HT1080 (cell line): ENCODE measurements around the gene TXNRD2. TPM values are rescaled to one million over a fixed set of nuclear protein-coding genes. Genes with fewer than 3 reads are reported as not detected.
"Not testable (repeated sequence)": the region's sequence is repeated elsewhere in the genome, so short reads cannot be mapped to it uniquely, and the experiment has no call there.

ENCODE experiments used
- DNase-seq: peaks from one replicate; pipeline ENCODE4 v3.0.0-alpha.2; 2015; ENCODE audit warnings: low read depth
- total RNA-seq: library from RNA; depleted of rRNA; stranded (reverse); fragments of >200 nt; shearing (Covaris generic); gene quantifications from 2 replicates; pipeline ENCODE4 v1.2.3, GENCODE V29; 2014

TXNRD2 gene
- total RNA-seq, 1 experiment from 2014 or later: 94.5 TPM

DNA sequence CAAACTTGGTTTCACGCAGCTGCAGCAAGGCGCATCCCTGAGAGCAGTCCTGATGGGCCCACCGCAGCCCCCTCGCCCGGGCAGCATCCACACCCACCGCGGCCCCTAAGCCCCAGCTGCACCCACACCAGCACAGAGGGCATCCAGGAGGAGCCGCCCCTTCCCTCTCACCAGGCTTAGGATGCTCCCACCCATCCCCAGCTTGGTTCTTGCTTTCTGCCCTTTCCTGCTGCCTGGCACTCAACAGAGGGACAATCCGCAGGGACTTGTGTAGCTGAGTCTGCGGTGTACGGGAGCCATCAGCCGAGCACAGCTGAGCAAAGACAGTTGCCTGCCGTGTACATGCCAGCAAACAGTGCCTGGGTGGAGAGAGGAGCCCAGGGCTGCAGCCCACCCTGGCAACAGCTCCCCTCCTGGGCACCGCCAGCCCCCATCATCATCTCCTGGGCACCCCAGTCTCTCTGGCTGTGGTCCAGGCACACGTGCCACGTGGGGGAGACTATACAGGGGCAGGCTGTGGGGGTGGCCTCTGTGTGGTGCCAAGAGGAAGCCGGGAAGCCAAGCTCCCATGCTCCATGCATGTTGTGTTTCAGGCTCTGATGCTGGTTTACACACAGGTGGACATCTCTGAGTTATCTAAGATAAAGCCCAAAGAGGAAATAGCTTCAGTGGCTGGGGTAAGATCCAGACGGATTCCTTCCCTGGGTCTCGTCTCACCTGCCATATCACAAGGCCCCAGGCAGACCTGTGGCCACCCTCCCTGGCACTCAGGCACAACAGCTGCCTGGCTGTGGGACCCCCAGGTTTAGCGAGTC lies 50.9 kb downstream of the TXNRD2 start:
- no peak for DNase-seq

DNA sequence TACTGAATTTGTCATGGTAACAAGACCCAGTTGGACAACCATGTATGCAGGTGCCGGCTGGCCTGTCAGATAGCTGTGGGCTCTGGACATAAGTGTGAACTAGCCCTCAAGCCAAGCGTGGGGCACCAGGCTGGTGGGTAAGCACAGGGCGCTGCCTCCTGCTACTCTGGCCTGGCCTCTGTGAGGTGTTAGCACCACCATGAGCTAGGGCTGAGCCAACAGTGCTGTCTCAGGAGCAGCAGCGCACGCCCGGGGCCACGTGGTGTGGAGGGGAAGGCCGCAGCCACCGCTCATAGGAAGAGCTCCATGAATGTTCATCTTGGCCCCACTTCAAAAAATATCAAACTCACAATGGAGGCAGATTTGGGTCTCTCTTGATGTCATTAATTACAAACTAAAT lies 51.7 kb downstream of the TXNRD2 start:
- no peak for DNase-seq

DNA sequence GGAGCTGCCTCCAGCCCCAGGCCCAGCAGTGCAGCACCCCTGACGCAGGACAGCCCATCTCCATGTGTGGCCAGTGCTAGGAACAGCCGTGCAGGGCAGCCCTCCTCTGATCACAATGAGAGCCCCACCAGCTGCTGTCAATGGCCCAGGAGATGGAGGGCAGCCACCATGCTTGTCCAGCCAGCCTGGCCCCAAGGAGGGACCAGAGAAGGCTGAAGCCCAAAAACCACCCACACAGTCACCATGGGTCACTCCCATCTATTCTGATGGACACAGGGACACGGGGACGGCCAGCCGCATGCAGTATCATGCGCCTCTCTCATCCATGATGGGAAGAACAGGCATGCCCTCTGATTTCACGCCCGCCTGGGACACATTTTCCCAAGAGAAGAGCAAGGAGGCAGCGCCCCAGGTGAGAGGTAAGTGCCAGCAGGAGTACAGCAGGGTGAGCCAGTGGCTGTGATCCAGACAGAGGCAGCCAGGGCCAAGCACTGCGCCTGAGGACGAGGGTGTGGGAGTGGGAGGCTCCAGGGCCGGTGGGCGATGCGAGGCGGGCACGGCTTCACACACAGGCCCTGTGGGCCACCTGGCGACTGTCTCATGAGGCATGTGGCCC lies 53.4 kb downstream of the TXNRD2 start:
- DNase-seq: no peak

DNA sequence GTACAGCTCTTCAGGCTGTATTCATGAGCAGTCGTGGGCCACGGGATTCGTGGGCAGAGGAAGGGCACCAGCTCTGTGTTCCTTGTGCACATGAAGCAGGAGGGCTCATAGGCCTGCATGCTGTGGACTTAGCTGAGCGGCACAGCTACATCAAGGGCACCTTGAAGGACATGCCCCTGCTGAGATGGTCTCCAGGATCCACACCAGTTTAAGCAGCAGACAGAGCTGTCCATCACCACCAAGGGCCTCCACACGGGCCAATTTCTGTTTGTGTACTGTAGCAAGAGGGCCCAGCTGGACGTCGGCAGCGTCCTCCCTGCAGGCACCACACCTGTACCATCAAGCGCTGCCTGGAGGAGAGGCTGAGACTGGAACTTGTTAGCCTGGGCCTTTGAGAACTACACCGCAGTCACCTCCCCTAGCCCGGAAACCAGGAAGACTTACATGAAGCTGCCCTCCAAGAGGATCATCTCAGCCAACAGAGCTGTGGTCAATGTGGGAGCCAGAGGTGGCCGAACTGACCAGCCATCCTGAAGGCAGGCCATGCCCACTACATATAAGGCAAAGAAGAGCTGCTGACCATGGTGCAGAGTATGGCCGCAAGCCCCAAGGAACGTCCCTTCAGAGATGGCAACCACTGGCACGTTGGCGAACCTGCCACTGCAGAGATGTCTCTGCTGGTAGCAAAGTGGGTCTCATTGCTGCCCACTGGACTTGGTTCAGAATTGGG lies 54.2 kb downstream of the TXNRD2 start:
- no peak for DNase-seq

DNA sequence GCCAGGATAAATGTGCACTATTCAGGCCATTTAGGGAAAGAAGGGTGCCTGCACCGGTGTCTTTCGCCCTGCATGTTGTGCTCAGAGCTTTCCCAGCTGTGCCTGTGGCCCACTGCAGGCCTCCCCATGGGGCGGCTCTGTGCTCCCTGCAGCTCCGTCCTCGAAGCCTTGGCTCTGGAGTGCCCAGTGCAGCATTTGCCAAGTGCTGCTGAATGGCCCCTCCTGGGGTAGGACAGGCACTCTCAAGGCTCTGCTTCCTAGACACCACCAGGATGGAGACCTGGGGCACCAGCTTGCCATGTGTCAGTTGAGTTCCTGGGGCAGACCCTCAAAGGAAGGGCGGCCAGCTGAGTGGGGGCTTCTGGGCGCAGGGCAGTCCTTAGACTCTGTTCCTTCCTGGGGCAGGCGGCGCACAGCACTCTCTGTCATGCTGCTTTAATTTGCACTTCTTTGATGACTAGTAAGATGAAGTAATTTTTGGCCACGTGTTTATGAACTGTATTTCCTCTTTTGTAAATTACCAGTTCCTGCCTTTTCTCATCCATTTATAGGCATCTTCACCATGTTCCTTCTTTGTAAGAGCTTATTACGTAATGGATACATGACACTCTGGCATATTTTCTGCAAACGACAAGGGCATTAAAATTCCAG lies 54.9 kb downstream of the TXNRD2 start:
- DNase-seq: peak; percentile 33

DNA sequence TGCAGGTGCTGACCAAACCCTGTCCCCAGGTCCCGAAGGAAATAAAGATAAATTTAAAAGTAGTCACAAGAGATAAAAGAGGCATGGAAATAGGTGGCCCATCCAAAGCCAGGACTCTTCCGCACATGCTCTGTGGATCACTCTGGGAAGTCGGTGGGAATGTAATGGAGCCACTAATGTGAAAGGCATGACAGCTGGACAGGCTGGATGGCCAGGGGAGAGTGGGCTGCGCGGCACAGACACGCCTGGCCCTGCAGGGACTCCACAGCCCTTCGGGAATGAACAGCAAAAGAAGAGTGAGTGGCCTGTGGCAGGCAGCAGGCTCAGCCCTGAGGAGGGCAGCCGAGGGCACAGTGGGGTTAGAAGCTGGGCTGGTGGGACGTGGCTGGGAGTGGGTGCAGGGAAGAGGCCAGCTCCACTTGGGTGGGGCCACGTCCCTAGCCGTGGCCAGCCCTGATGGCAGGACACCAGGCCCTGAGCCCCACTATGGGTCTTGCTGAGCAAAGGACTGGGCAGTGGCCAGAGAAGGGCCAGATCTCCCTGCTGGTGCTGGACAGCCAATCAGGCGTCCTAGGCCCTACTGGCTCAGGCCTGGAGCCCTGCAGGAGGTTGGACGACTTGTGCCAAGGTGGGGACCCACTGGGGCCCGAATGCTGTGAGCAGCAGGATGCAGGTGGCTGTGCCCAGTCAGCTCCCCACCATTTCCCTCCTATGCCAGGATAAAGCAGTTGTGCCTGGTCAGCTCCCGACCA lies 55.6 kb downstream of the TXNRD2 start:
- DNase-seq: no peak

DNA sequence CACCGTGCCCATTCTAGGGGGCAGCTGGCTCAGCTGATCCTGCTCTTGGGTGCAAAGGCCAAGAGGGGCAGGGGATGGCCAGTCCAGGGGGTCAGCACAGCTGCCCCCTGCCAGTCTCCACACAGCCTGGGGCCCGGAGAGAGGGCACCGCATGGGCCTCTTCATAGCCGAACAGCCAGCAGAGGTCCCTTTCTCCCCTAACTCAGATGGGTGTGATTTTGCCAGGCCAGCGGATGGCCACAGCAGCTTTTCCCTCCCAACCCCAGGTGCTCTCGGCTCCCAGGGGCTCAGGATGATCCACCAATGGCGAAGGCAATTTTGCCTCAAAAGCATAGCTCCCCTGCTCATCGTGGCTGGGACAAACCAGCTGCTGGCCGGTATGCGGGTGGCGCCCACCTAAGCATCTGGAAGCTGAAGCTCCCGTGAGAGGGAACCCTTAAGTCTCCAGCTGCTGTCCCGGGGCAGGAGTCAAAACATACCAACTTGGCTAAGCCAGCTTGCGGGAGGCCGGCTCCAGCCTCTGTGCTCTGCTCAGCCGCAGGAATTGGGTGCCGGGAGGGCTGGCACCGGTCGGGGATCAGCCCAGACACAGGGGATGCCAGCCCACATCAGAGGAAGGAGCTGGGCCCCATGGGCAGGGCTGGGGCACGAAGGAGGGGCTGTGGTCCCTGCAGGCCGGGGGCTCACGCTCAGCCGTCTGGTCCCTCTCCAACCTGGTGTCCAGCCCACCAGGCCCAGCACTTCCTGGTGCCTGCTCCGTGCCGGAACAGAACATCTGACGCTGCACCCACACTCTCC lies 56.5 kb downstream of the TXNRD2 start:
- DNase-seq: no peak

DNA sequence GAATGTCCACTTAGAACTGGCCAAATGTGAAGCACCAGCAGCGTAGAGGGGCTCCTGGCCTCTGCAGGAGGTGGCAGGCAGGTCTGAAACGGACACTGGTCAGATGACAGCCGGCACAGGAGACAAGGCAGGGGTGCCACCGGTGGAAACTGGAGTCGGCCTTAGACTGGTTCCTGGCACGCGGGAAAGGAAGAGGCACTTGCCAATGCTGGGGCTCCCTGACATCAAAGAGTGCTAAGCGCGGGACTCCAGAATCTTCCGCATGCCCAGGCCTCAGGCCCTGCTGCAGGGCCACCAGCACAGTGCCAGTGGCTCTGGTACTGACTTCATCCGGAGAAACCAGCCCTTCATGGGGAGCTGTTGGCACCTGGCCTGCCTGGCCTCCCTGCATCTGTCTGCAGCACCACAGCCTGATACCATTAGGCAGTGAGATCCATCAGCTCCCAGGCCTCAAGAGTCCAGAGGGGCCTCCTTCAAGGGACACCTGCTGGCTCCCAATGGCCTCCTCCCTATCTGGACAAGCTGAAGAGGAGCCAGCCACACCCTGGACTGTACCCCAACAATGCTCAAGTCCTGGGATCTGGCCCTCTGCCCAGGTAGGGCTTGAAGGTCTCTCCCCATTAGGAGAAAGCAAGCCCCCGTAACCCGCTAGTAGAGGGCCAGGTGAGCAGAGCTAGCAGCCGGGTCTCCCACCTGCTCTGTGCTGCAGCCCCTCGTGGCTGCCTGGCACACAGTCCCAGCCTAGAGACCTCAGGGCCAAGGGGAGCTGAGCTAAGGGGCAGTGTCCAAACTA lies 57.3 kb downstream of the TXNRD2 start:
- DNase-seq: no peak

DNA sequence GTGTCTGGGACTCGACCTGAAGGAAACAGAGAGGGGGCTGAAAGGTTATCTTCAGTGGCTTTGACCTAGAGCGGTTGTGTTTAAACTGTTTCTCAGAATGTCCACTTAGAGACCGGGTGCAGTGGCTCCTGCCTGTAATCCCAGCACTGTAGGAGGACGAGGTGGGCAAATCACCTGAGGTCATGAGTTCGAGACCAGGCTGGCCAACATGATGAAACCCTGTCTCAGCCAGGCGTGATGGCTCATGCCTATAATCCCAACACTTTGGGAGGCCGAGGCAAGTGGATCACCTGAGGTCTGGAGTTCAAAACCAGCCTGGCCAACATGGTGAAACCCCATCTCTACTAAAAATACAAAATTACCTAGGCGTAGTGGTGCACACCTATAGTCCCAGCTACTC lies 58.2 kb downstream of the TXNRD2 start:
- not testable (repeated sequence) for DNase-seq

DNA sequence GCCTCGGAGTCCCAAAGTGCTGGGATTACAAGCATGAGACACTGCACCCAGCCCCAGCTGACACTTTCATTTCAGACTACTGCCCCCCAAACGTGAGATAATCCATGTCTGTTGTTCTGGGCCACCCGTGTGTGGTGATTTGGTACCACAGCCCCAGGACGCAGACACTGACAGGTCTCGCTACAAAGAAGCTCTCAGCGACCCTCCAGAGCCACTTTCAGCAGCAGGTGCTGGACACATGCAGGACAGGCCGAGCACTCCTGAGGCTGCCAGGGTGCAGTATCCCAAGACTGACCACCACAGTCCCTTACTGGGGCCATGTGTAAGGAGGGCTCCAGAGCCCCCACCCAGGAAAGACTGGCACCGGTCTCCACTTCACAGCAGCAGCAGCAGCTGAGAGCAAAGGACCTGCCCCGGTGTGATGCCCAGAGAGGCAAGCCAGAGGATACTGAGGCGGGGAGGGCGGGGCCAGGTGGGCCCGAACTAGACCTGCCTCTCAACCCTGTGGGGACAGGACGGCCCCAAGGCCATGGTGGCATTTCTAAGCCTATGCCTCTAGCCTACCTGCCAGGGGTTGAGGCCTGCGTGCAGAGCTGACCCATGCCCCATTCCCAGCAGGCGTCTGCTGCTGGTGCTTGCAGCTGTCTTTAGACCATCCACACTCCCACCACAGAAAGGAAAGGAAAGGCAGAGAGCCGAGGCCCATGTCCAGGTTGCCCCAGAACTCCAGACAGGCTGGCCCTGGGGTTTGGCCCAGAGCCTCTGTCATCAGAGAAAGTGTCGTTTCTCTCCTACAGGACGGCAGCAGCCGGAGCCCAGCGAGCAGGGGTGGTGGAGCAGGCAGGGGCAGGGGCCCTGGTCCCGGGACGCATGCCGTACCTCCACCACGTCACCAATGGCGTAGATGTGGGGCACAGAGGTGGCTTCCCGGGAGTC lies 58.9 kb downstream of the TXNRD2 start:
- no peak for DNase-seq

DNA sequence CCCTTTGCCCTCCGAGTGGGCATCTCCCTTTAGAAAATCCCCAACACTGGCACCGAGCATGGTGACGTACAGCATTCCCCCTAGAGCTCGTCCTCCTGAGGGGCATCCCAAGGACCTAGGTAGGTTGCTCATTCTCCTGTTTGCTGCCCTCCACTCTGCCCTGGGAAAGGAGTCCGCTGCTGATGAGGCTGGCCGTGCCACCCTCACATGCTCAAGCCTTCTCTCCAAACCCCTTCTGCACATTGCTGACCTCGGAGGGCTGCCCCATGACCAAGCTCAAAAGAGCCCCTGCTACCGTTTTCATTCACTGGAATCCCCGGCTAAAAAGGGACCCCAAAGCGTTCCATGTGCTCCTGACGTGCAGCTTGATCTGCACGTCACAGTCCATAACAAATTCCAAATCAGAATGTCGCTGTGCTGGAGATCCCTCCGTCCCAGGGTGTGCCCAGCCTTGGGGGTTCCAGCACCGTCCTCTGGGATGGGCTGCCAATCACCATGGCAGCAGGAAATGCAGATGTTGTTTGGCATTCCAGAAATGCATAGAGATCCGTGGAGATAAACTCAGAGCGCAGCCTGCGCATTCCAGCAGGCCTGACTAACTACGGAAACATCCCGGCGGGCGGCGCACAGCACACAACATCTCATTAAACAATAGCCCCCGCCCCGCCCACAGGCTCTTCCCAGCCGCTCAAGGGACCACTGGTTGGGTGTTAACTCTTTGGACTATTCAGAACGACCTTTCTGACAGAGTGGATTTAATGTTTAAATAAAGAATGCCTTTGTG lies 60.6 kb downstream of the TXNRD2 start:
- peak; percentile 99 for DNase-seq

DNA sequence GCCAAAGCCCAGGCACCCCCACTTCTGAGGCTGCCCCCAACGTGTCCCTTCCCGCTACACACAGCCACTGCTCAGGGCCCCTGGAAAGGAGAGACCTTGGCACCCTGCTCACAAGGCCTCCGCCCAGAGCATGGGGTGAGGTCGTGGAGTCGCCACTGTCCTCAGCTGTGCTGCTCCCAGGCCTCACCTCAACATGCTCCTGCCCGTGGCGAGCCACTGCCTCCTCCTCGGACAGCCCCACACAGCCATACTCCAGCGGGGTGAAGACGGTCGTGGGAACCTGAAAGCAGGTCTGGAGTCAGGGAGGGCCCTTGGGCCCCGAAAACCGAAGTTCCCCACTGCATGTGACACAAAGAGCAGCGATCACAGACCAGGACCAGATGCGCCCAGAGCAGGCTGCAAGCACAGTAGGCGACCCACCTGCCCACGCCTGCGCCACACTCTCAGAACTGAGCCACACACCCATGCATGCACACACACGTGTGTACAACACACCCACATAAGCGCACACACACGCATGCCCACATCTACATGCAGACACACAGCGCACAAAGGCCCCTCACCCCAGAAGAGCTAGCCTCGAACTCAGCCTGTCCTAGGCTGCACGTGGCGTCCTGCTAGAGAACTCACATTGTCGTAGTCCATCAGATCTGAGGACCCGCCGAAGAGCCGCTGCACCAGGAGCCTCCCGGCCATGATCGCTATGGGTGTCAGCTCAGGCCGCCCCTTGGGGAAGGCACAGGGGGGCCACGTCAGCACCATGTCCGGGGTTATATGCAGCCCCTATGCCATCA lies 61.4 kb downstream of the TXNRD2 start:
- peak; percentile 23 for DNase-seq

DNA sequence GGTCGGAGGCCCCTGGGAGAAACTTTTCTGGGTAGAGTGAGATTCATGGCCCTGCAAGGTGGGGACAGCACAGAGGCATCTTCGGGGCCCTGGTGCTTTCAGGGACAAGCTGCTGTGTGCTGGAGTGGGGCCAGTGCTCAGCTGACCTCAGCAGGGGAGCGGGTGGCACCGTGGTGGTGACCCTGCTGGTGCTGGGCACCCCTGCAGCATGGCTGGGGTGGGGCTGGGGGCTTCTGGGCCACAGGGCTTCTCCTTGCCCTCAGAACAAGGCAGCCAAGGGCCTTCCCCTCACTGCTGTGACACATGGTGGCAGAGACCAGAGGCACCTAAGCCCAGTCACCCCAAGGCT lies 62.0 kb downstream of the TXNRD2 start:
- no peak for DNase-seq

DNA sequence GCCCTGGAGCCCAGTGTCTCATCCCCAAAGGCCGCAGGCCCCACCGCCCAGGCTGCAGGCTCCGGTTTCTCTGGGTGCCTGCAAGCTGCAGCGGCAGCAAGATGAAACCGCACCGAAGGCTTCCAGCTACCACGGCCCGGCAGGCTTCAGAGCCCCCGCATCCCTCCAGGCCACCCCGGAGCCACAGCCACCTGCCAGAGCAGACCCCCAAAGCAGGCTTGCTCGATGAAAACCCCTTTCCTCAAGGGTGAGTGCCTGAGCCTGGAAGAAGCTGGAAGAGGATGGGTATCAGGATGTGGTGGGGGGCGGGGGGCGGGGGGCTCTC lies 62.4 kb downstream of the TXNRD2 start:
- no peak for DNase-seq

DNA sequence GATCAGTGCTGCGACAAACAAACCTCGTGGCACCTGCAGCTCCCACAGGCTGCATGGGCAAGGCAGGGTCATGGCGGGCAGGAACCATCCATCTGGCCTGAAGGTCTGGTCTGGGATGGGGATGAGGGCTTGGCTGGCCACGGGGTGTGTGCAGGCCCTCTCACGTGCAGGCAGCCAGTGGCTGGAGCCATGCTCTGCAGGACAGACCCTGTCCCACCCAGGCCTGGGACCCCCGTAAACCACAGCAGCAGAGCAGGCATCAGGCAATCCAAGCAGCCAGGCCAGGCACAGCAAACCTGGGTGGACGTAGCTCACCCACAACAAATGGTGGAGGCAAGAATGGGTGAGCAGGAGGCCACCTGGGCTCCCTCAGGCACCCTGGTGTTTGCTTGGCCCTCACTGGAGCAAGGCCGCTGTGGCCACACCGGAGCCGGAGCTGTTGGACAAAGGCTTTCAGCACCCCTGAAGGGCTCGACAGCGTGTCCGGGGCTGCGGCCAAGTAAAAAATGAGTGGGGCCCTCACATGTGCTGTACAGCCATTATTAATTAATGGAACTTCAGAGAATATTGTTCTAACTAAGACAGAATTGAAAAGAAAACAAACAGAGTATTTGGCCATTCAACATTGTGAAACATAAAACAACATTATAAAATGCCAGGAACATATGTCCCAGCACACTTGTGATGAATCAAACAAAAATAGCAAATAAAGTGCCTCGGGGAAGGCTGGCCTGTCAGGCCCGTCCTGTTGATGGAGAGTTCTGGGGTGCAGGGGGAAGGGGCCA lies 63.0 kb downstream of the TXNRD2 start:
- DNase-seq: no peak
